ENCODE measurements around the gene TMEM125.

Gene TMEM125

GRCh38 chr1:43272576-43273571 lies 3.1 kb downstream of the TMEM125 start:
- Histone ChIP-seq H2BK5ac (ENCODE audit: low read depth, low read length, poor library complexity) (no peak overlapping the region), H4K12ac (ENCODE audit: low read depth, low read length) (no peak overlapping the region), H3K36me3 (ENCODE audit: control insufficient read depth in 1 of 2, insufficient read depth in 2 of 2, low read length in 2 of 2) (no peaks in the 10 kb centered on the region), H2BK120ac (ENCODE audit: insufficient read depth, low read length, poor library complexity) (no peak overlapping the region), H3K18ac (ENCODE audit: low read length) (no peak overlapping the region), H3K9me3 (ENCODE audit: insufficient read depth, low read depth, low read length) (peaks cover 3% of the 10 kb centered on the region), H3K79me2 (ENCODE audit: control insufficient read depth, insufficient read depth, low read length, poor library complexity) (no peaks in the 10 kb centered on the region), H4K91ac (ENCODE audit: low read depth, low read length) (no peak overlapping the region), H3K27me3 (ENCODE audit: insufficient read depth, low read length) (no peaks in the 10 kb centered on the region), H2BK12ac (ENCODE audit: low read length) (no peak overlapping the region), H3K4ac (ENCODE audit: low read depth, low read length) (no peak overlapping the region), H3K14ac (ENCODE audit: low read length) (no peak overlapping the region), H3K4me1 (ENCODE audit: control insufficient read depth in 1 of 2, insufficient read depth in 2 of 2, low read length in 2 of 2) (peaks cover 2 to 17% of the 10 kb centered on the region in 2 experiments), H4K8ac (ENCODE audit: low read depth, low read length) (no peak overlapping the region), H2AK5ac (ENCODE audit: low read length) (no peak overlapping the region), H3K23ac (ENCODE audit: low read length) (no peak overlapping the region), H3K4me3 (ENCODE audit: low read depth, low read length) (peak overlapping the region; percentile 1), H3K9ac (ENCODE audit: low read length) (no peak overlapping the region), H3K4me2 (ENCODE audit: low read length) (no peak overlapping the region), H3K79me1 (ENCODE audit: low read length) (no peaks in the 10 kb centered on the region), H3K27ac (ENCODE audit: low read depth, low read length) (no peak overlapping the region), H2AFZ (ENCODE audit: insufficient read depth, low read length, poor library complexity) (no peak overlapping the region)
- WGBS (ENCODE audit: extremely low coverage, insufficient coverage, insufficient read length), result no CpG with 5 or more reads among the region's 46 CpGs
- DNase-seq, result no peak

DNA sequence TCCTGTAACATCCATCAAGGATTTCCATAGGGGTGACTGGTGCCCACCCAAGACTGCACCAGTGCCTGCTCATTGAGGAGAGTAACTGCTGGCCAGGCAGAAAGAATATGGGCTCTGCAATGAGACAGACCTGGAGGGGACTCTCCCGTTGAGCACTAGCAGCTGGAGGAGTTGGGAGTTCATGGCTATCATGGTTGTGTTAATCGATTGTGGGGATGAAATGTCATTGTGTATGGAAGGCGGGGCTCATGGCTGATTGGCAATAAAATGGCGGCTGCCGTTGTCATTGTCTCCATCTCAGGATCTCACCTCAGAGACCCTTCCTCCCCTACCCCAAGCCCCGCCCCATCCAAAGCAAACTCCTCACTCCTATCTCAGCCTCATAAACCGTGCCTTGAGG lies 3.9 kb downstream of the TMEM125 start:
- WGBS (ENCODE audit: extremely low coverage, insufficient coverage, insufficient read length), result no CpG with 5 or more reads among the region's 7 CpGs
- H3K23ac ChIP-seq (ENCODE audit: low read length), result no peak overlapping the region

DNA sequence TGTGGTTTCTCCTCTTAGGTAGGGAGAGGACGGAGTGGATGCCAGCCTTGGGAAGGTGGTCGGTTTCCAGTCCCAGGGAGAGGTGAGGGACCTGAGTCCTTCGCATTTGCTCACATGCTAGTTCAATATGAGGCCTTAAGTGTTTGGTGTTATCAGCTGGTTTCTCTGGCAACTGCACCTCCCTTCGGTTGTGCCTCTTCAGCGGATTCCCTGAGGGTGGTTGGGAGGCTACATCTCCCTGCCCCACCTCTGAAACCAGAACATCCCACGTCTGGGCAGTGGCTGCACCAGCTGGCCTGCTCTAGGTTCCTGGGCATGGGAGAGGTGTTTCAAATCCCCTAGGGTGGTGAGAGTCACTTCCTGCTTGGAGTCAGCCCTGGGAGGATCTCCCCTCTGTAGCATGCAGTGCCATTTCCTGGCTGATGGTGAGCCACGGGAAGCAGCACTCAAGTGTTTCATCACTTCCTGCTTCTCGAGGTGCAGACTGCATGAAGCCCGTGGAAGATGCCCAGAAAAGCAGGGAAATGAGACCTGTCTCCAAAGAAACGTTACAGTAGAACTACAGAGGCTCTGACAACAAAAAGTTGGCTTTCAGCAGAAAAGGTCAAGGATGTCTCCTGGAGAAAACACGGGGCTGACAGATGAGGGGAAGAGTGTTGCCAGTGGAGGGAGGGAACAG lies 4.5 kb downstream of the TMEM125 start:
- no peaks in the 10 kb centered on the region for H3K79me1 ChIP-seq (ENCODE audit: low read length)
- H2AFZ ChIP-seq (ENCODE audit: insufficient read depth, low read length, poor library complexity), result no peak overlapping the region
- H3K4me2 ChIP-seq (ENCODE audit: low read length), result no peak overlapping the region
- H3K9ac ChIP-seq (ENCODE audit: low read length), result no peak overlapping the region
- H3K14ac ChIP-seq (ENCODE audit: low read length), result no peak overlapping the region
- H2AK5ac ChIP-seq (ENCODE audit: low read length), result no peak overlapping the region
- WGBS (ENCODE audit: extremely low coverage, insufficient coverage, insufficient read length), result no CpG with 5 or more reads among the region's 11 CpGs
- H4K12ac ChIP-seq (ENCODE audit: low read depth, low read length), result no peak overlapping the region
- no peak overlapping the region for H2BK12ac ChIP-seq (ENCODE audit: low read length)
- H3K79me2 ChIP-seq (ENCODE audit: control insufficient read depth, insufficient read depth, low read length, poor library complexity), result no peaks in the 10 kb centered on the region
- peaks cover 3% of the 10 kb centered on the region for H3K9me3 ChIP-seq (ENCODE audit: insufficient read depth, low read depth, low read length)
- H4K8ac ChIP-seq (ENCODE audit: low read depth, low read length), result no peak overlapping the region
- H3K27me3 ChIP-seq (ENCODE audit: insufficient read depth, low read length), result no peaks in the 10 kb centered on the region
- no peak overlapping the region for H3K4ac ChIP-seq (ENCODE audit: low read depth, low read length)
- no peaks in the 10 kb centered on the region for H3K36me3 ChIP-seq (ENCODE audit: control insufficient read depth in 1 of 2, insufficient read depth in 2 of 2, low read length in 2 of 2)
- H3K4me1 ChIP-seq (ENCODE audit: control insufficient read depth in 1 of 2, insufficient read depth in 2 of 2, low read length in 2 of 2), result peaks cover 2 to 17% of the 10 kb centered on the region in 2 experiments
- H3K4me3 ChIP-seq (ENCODE audit: low read depth, low read length), result no peak overlapping the region
- H3K18ac ChIP-seq (ENCODE audit: low read length), result no peak overlapping the region
- peak in 1 of 2 donors; percentile 20 for DNase-seq
- H2BK5ac ChIP-seq (ENCODE audit: low read depth, low read length, poor library complexity), result no peak overlapping the region
- no peak overlapping the region for H3K23ac ChIP-seq (ENCODE audit: low read length)
- H4K91ac ChIP-seq (ENCODE audit: low read depth, low read length), result no peak overlapping the region
- H2BK120ac ChIP-seq (ENCODE audit: insufficient read depth, low read length, poor library complexity), result no peak overlapping the region
- H3K27ac ChIP-seq (ENCODE audit: low read depth, low read length), result no peak overlapping the region

More for the DNA sequence above, 3.9 kb downstream of the TMEM125 start:
- Histone ChIP-seq H3K4me2 (ENCODE audit: low read length) (no peak overlapping the region), H3K4me3 (ENCODE audit: low read depth, low read length) (no peak overlapping the region), H4K12ac (ENCODE audit: low read depth, low read length) (no peak overlapping the region), H3K27me3 (ENCODE audit: insufficient read depth, low read length) (no peaks in the 10 kb centered on the region), H2BK12ac (ENCODE audit: low read length) (no peak overlapping the region), H2AFZ (ENCODE audit: insufficient read depth, low read length, poor library complexity) (no peak overlapping the region), H3K9ac (ENCODE audit: low read length) (no peak overlapping the region), H3K14ac (ENCODE audit: low read length) (no peak overlapping the region), H4K8ac (ENCODE audit: low read depth, low read length) (no peak overlapping the region), H2BK5ac (ENCODE audit: low read depth, low read length, poor library complexity) (no peak overlapping the region), H3K27ac (ENCODE audit: low read depth, low read length) (no peak overlapping the region), H3K4me1 (ENCODE audit: control insufficient read depth in 1 of 2, insufficient read depth in 2 of 2, low read length in 2 of 2) (peaks cover 2 to 17% of the 10 kb centered on the region in 2 experiments), H3K79me2 (ENCODE audit: control insufficient read depth, insufficient read depth, low read length, poor library complexity) (no peaks in the 10 kb centered on the region), H2AK5ac (ENCODE audit: low read length) (no peak overlapping the region), H4K91ac (ENCODE audit: low read depth, low read length) (no peak overlapping the region), H3K18ac (ENCODE audit: low read length) (no peak overlapping the region), H3K4ac (ENCODE audit: low read depth, low read length) (no peak overlapping the region), H3K79me1 (ENCODE audit: low read length) (no peaks in the 10 kb centered on the region), H3K36me3 (ENCODE audit: control insufficient read depth in 1 of 2, insufficient read depth in 2 of 2, low read length in 2 of 2) (no peaks in the 10 kb centered on the region), H2BK120ac (ENCODE audit: insufficient read depth, low read length, poor library complexity) (no peak overlapping the region), H3K9me3 (ENCODE audit: insufficient read depth, low read depth, low read length) (peaks cover 3% of the 10 kb centered on the region)
- DNase-seq, result no peak

DNA sequence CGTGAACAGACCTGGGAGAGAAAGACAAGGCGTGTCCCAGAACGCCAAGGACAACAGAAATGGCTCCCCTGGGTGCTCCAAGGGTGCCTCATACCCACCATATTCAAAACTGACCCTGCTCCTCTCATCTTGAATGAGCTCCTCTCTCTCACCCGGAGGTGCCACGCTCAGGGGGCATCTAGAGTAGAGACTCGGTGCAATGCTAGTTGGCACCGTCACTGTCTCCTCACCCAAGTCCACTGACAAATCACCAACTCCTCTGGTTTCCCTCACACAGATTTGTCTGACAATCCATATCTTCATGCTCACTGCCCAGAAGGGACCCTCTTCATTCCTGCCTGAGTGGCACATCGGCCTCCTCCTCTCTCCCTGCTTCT lies 5.0 kb downstream of the TMEM125 start:
- Histone ChIP-seq H3K4me1 (ENCODE audit: control insufficient read depth in 1 of 2, insufficient read depth in 2 of 2, low read length in 2 of 2) (peaks cover 0 to 16% of the 10 kb centered on the region in 2 experiments), H2AFZ (ENCODE audit: insufficient read depth, low read length, poor library complexity) (no peak overlapping the region), H4K12ac (ENCODE audit: low read depth, low read length) (no peak overlapping the region), H3K4me3 (ENCODE audit: low read depth, low read length) (no peak overlapping the region), H3K4ac (ENCODE audit: low read depth, low read length) (no peak overlapping the region), H2BK12ac (ENCODE audit: low read length) (no peak overlapping the region), H2BK5ac (ENCODE audit: low read depth, low read length, poor library complexity) (no peak overlapping the region), H3K79me2 (ENCODE audit: control insufficient read depth, insufficient read depth, low read length, poor library complexity) (no peaks in the 10 kb centered on the region), H3K36me3 (ENCODE audit: control insufficient read depth in 1 of 2, insufficient read depth in 2 of 2, low read length in 2 of 2) (no peaks in the 10 kb centered on the region), H3K18ac (ENCODE audit: low read length) (no peak overlapping the region), H4K91ac (ENCODE audit: low read depth, low read length) (no peak overlapping the region), H4K8ac (ENCODE audit: low read depth, low read length) (no peak overlapping the region), H3K4me2 (ENCODE audit: low read length) (no peak overlapping the region), H3K14ac (ENCODE audit: low read length) (no peak overlapping the region), H3K27me3 (ENCODE audit: insufficient read depth, low read length) (no peaks in the 10 kb centered on the region), H3K79me1 (ENCODE audit: low read length) (no peaks in the 10 kb centered on the region), H2BK120ac (ENCODE audit: insufficient read depth, low read length, poor library complexity) (no peak overlapping the region), H2AK5ac (ENCODE audit: low read length) (no peak overlapping the region), H3K9me3 (ENCODE audit: insufficient read depth, low read depth, low read length) (peaks cover 3% of the 10 kb centered on the region), H3K23ac (ENCODE audit: low read length) (no peak overlapping the region), H3K27ac (ENCODE audit: low read depth, low read length) (no peak overlapping the region), H3K9ac (ENCODE audit: low read length) (no peak overlapping the region)
- DNase-seq, result no peak
- no CpG with 5 or more reads among the region's 8 CpGs for WGBS (ENCODE audit: extremely low coverage, insufficient coverage, insufficient read length)

All from trophoblast cell (in vitro differentiated cells and primary cell).